Stomach smooth muscle (tissue), 2 donors: Measurements from ENCODE around the gene SOX21.

Experiments used
- H3K27ac ChIP-seq: one replicate; pipeline ENCODE4 v1.7.0; 2013; ENCODE audit warnings: mild to moderate bottlenecking, low read length, inconsistent platforms
- H3K27me3 ChIP-seq, 2 donors: one replicate each; pipeline ENCODE4 v1.7.0; 2013; ENCODE audit warnings: low read length in 2 of 2; ENCODE audit not compliant: insufficient read depth in 2 of 2, control insufficient read depth in 1 of 2
- H3K36me3 ChIP-seq, 2 donors: one replicate each; pipeline ENCODE4 v1.7.0; 2013; ENCODE audit warnings: low read length in 2 of 2; ENCODE audit not compliant: control insufficient read depth in 2 of 2, insufficient read depth in 2 of 2
- H3K4me1 ChIP-seq: one replicate; pipeline ENCODE4 v1.7.0; 2013; ENCODE audit warnings: low read length; ENCODE audit not compliant: control insufficient read depth, insufficient read depth
- H3K4me3 ChIP-seq, 2 donors: one replicate each; pipeline ENCODE4 v1.7.0; 2013; ENCODE audit warnings: low read length in 2 of 2
- H3K9ac ChIP-seq, 2 donors: one replicate each; pipeline ENCODE4 v1.7.0; 2013; ENCODE audit warnings: low read length in 2 of 2, mild to moderate bottlenecking in 1 of 2
- H3K9me3 ChIP-seq, 2 donors: one replicate each; pipeline ENCODE4 v1.7.0; 2013; ENCODE audit warnings: low read length in 2 of 2; ENCODE audit not compliant: control insufficient read depth in 2 of 2
- donor health status: healthy.
- donor health status: Pancreatic carcinoma.

The SOX21 gene

DNA sequence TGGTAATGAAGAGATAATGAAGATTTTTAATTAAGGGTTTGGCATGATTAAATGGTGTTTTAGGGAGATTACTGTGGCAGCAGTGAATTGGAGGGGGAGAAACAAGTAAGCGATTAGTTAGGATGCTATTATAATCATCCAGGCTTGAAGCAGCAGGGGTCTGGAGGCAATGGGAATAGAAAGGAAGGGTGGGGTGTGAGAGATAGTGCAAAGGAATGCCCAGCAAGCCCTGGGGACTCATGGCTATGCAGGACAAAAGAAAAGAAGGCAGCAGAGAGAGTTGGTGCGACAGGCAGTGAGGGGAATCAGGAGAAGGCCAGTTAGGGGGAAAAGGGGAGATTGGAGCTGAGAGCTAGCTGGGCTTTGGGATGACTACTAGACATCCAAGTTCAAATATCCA, 34.5 kb downstream of the SOX21 start:
- H3K27ac ChIP-seq = no peak overlapping the region
- H3K4me3 ChIP-seq = no peak overlapping the region
- no peaks in the 10 kb centered on the region for H3K36me3 ChIP-seq
- peaks cover 2% of the 10 kb centered on the region in 2 donors for H3K27me3 ChIP-seq
- H3K9me3 ChIP-seq = no peaks in the 10 kb centered on the region
- no peaks in the 10 kb centered on the region for H3K4me1 ChIP-seq
- no peak overlapping the region for H3K9ac ChIP-seq

DNA sequence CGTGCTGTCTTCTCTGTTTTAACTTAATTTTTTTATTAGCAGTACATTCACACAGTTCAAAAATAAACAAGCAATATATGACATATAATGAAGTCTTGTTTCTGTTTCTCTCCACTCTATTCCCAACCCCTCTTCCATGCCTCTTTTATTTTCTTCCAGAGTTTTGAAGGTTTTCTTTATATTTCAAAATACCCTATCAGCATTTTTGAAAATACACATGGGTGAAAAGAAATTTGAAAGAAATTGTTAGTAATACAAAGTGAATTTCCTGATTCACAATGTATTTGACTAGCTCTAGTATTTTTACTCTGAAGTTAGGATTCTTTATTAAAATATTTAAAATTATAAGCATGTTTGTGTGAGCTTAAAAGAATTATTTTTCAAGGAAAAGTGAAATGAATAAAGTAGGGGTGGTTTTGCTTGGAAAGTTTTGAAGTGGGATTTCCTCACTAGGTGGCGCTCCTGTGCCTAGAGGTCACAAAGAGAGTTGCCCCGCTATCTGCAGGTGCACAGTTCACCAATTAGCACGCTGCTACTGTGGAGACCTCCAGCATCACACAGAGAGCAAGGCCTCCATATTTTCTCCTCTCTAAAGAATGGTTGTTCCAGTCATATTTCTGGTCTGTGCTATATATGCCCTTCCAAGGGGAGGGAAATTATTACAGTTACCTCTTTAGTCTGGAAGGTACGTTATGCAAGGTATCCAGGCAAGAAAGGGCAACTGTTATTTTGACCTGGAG, 37.6 kb downstream of the SOX21 start:
- no peak overlapping the region for H3K27ac ChIP-seq
- no peak overlapping the region for H3K4me3 ChIP-seq
- peaks cover 2% of the 10 kb centered on the region in 2 donors for H3K27me3 ChIP-seq
- H3K36me3 ChIP-seq = no peaks in the 10 kb centered on the region
- no peaks in the 10 kb centered on the region for H3K9me3 ChIP-seq
- H3K4me1 ChIP-seq = no peaks in the 10 kb centered on the region
- no peak overlapping the region for H3K9ac ChIP-seq

DNA sequence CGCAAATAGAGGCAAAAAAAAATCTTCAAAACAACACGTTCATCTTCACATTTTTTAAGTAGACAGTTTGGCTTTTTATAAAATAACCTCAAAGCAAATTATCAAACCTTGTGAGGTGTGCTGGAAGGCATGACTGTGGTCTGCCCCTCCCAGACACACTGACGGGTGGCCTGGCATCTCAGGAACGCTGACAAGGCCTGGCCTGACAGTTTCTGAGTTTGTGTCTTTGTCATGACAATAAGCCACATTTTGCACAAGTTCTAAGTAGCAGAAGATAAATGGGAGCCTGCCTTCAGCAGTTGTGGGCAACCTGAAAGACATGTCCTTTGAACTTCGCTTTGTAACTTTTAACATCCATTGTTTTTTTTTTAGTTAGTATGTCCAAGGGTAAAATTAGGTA, 38.5 kb downstream of the SOX21 start:
- Histone ChIP-seq H3K9ac (no peak overlapping the region), H3K27me3 (peaks cover 2% of the 10 kb centered on the region in 2 donors), H3K4me3 (no peak overlapping the region), H3K36me3 (no peaks in the 10 kb centered on the region), H3K4me1 (no peaks in the 10 kb centered on the region), H3K27ac (no peak overlapping the region), H3K9me3 (no peaks in the 10 kb centered on the region)

DNA sequence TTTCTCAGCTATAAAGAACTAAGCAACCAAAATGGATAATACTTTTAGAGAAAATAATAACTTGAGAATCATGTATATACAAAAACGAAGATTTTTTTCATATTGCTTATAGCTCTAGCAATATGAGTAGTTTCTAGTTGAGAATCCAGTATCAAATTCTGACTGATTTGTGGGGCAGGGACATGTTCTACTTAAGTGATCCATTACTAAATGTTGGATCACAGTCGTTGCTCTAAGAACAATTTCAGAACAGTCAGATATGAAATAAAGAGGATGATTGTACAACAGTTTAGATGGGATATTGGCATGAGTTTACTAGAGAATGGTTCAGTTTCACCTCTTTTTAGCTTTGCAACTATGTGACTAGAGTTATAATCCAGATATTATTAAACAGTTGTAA, 39.9 kb downstream of the SOX21 start:
- Histone ChIP-seq H3K9ac (no peak overlapping the region), H3K9me3 (no peaks in the 10 kb centered on the region), H3K4me1 (no peaks in the 10 kb centered on the region), H3K27ac (no peak overlapping the region), H3K36me3 (no peaks in the 10 kb centered on the region), H3K4me3 (no peak overlapping the region), H3K27me3 (peaks cover 2% of the 10 kb centered on the region in 2 donors)

DNA sequence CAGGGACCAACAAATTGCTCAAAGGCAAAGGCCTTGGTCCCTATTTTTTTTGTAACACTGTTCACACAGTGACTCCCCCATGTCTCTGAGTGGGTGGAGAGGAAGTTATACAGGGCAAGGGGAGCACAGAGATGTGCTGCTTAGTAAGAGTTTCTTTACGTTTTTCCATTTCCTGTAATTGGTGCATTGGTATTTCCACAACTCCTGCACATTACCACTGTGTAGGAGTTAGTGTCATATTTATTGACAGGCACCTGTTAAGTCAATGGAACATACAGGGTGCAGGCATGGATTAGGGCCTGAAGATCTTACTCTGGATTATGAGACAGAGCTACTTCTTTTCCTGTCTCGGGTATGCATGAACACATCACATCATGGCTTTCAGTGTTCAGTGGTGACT, 45.2 kb downstream of the SOX21 start:
- no peak overlapping the region for H3K4me3 ChIP-seq
- no peaks in the 10 kb centered on the region for H3K36me3 ChIP-seq
- no peak overlapping the region for H3K9ac ChIP-seq
- no peaks in the 10 kb centered on the region for H3K4me1 ChIP-seq
- H3K27ac ChIP-seq = no peak overlapping the region
- H3K9me3 ChIP-seq = no peaks in the 10 kb centered on the region
- H3K27me3 ChIP-seq = peaks cover 0 to 6% of the 10 kb centered on the region in 2 donors

DNA sequence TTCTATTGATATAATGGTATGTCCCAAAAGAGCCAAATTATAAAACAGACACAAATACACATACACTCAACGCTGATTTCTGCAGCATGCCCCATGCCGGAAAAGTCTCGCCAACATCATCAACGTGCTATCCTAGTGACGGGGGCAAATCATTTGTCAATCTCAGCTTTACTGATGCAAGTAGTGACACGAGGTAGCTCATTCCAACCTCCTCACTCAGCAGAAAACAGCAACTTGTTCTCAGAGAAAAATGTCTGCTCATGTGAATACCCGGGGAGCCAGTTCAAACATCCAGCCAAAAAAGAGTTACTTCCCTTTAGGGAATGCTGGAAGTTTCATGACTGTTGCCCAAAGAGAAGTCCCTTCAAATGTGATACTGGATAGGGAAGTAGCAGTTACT, 46.3 kb downstream of the SOX21 start:
- peaks cover 0 to 6% of the 10 kb centered on the region in 2 donors for H3K27me3 ChIP-seq
- no peaks in the 10 kb centered on the region for H3K9me3 ChIP-seq
- no peak overlapping the region for H3K4me3 ChIP-seq
- H3K4me1 ChIP-seq = no peaks in the 10 kb centered on the region
- H3K27ac ChIP-seq = no peak overlapping the region
- no peak overlapping the region for H3K9ac ChIP-seq
- no peaks in the 10 kb centered on the region for H3K36me3 ChIP-seq

DNA sequence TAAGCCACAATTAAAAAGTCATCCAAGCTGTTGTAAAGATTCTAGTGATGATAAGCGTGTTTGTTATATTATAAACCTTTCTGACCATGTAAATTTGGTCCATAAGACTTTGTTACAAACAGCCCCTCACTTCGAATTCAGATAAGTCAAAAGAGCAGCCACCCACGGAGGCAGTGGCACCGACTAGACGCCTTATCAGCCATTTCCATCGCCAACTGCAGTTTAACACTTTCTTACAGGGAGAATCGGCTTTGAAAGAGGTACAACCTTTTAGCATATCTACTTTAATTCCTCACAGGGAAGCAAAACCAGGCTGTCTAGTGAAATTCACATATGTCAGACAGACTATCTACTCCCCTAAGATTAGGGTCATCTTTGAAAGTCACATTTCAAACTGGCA, 47.5 kb downstream of the SOX21 start:
- Histone ChIP-seq H3K4me3 (no peak overlapping the region), H3K4me1 (no peaks in the 10 kb centered on the region), H3K36me3 (no peaks in the 10 kb centered on the region), H3K9ac (no peak overlapping the region), H3K27me3 (peaks cover 0 to 6% of the 10 kb centered on the region in 2 donors), H3K27ac (no peak overlapping the region), H3K9me3 (no peaks in the 10 kb centered on the region)

DNA sequence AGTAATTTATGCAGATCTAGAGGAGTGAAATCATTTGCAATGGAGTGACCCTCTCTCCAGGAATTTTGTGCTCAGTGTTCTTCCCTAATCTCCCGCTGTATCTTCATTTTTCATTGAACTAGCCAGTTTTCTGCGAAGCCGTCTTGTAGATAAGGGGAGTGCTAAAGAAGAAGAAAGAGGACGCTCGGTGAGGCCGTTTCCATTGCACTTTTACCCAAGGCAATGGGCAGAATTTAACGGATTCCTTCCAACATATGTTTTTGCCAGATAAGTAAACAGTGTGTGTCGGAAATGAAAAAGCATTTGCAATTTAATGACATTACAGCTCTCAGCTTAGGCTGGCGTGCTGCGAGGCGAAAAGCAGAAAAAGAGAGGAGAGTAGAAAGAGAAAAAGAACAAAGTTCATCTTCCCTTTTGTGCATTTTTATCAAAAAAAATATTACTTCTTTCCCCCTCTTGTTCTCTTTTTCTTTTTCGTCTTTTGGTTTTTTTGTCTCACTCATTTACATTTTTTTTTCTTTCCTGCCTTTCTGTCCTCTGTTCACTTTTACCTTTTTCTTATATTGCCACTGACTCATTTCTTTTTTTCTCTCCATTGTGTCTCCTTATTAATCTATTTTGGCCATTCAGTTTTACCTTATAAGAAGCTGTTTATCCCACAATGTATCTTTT, 49.9 kb downstream of the SOX21 start:
- Histone ChIP-seq H3K4me3 (no peak overlapping the region), H3K9me3 (no peaks in the 10 kb centered on the region), H3K27me3 (peaks cover 0 to 6% of the 10 kb centered on the region in 2 donors), H3K9ac (no peak overlapping the region), H3K27ac (no peak overlapping the region), H3K4me1 (no peaks in the 10 kb centered on the region), H3K36me3 (no peaks in the 10 kb centered on the region)

DNA sequence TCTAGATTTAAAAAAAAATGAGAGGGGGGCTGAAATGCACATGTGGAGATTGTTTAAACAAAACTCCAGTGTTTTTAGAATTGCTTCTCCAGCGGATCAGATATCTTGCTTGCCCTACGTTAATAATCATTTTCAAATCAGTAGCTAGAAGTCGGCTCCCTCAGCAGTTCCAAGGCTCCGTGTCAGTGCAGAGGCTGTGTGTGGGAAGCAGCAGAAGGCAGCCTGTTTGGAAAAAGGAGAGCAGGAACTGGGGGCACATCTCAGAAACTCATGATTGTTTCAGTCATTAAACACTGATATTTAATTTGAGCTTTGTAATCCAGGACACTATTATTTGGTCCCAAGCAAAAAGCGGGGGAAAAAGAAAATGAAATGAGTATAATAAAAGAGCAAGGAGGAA, 50.9 kb downstream of the SOX21 start:
- H3K27ac ChIP-seq = no peak overlapping the region
- no peak overlapping the region for H3K4me3 ChIP-seq
- H3K27me3 ChIP-seq = peaks cover 0 to 6% of the 10 kb centered on the region in 2 donors
- H3K36me3 ChIP-seq = no peaks in the 10 kb centered on the region
- no peaks in the 10 kb centered on the region for H3K4me1 ChIP-seq
- no peaks in the 10 kb centered on the region for H3K9me3 ChIP-seq
- no peak overlapping the region for H3K9ac ChIP-seq

DNA sequence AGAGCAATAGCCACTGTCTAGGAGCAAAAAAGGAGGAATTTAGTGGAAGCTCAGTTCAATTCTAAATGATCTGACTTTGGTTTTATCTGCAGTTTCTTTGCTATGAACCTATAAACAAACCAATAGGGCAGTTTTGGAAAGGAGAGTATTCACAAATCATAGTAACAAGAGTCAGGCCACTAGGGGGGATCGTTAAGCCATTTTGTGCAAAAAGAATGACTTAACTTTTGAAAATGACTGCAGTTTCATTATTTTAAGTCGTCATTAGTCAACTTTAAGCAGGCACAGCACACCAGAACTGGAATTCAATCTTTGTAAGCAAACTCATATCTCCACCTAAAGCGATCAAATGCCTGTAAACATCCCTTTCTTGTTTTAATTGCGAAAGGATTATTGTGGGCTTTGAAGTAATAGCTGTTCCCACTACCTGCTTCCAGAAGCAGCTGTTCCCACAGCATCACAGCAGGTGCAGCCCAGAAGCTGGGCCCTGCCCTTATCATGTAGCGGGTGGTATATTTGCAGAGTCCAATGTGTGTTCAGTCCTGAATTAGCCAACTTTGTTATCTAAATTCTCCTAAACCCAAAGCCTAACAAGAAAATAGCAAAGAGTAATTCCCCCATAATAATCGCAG, 51.5 kb downstream of the SOX21 start:
- Histone ChIP-seq H3K36me3 (no peaks in the 10 kb centered on the region), H3K27ac (no peak overlapping the region), H3K4me3 (no peak overlapping the region), H3K4me1 (no peaks in the 10 kb centered on the region), H3K9ac (no peak overlapping the region), H3K9me3 (no peaks in the 10 kb centered on the region), H3K27me3 (peaks cover 0 to 4% of the 10 kb centered on the region in 2 donors)
